ENCODE results near the gene PCGF2. TPM values are rescaled to one million over a fixed set of nuclear protein-coding genes. Genes with fewer than 3 reads are reported as not detected.
A peak's percentile ranks its signal among the peaks of the same experiment; 100 is the strongest.

The PCGF2 gene
- total RNA-seq, 1 donor from 2014 or later = 74.6 TPM

- Mint-ChIP-seq H3K4me1 (ENCODE audit: unreplicated experiment) (peaks cover 46% of the 10 kb centered on the region), H3K27me3 (peaks cover 13% of the 10 kb centered on the region), H3K4me3 (peak overlapping the region; percentile 89), H3K36me3 (peaks cover 4% of the 10 kb centered on the region), H3K27ac (peak overlapping the region; percentile 56), H3K9me3 (no peaks in the 10 kb centered on the region)
- DNase-seq (ENCODE audit: extremely low spot score, unreplicated experiment) = no peak
- TF ChIP-seq CTCF (conservative IDR thresholded peaks at IDR 0.05) = no peak
Measured at GRCh38 chr17:38747463-38748148, 530 bp downstream of the PCGF2 start.

GRCh38 chr17:38746849-38747462 lies 1.2 kb downstream of the PCGF2 start:
- peaks cover 9% of the 10 kb centered on the region for H3K27me3 Mint-ChIP-seq
- H3K9me3 Mint-ChIP-seq = no peaks in the 10 kb centered on the region
- DNase-seq (ENCODE audit: extremely low spot score, unreplicated experiment) = no peak
- peaks cover 49% of the 10 kb centered on the region for H3K4me1 Mint-ChIP-seq (ENCODE audit: unreplicated experiment)
- H3K36me3 Mint-ChIP-seq = no peaks in the 10 kb centered on the region
- no peak for TF ChIP-seq CTCF (conservative IDR thresholded peaks at IDR 0.05)
- peak overlapping the region; percentile 80 for H3K27ac Mint-ChIP-seq
- H3K4me3 Mint-ChIP-seq = peak overlapping the region; percentile 89

- H3K4me1 Mint-ChIP-seq (ENCODE audit: unreplicated experiment) = peaks cover 53% of the 10 kb centered on the region
- no peak for TF ChIP-seq CTCF (conservative IDR thresholded peaks at IDR 0.05)
Measured at GRCh38 chr17:38746004-38746848, 1.9 kb downstream of the PCGF2 start.

GRCh38 chr17:38745545-38745944 lies 2.6 kb downstream of the PCGF2 start:
- no peak for TF ChIP-seq CTCF (conservative IDR thresholded peaks at IDR 0.05)
- Mint-ChIP-seq H3K27me3 (no peaks in the 10 kb centered on the region), H3K4me1 (ENCODE audit: unreplicated experiment) (peaks cover 47% of the 10 kb centered on the region), H3K27ac (peak overlapping the region; percentile 80), H3K36me3 (no peaks in the 10 kb centered on the region), H3K9me3 (no peaks in the 10 kb centered on the region), H3K4me3 (peak overlapping the region; percentile 89)
- DNase-seq (ENCODE audit: extremely low spot score, unreplicated experiment) = no peak

More at GRCh38 chr17:38746004-38746848, 1.9 kb downstream of the PCGF2 start:
- DNase-seq (ENCODE audit: extremely low spot score, unreplicated experiment) = no peak
- H3K27ac Mint-ChIP-seq = peak overlapping the region; percentile 80
- peak overlapping the region; percentile 89 for H3K4me3 Mint-ChIP-seq
- H3K36me3 Mint-ChIP-seq = no peaks in the 10 kb centered on the region
- peaks cover 5% of the 10 kb centered on the region for H3K27me3 Mint-ChIP-seq
- H3K9me3 Mint-ChIP-seq = no peaks in the 10 kb centered on the region

- no peak for DNase-seq (ENCODE audit: extremely low spot score, unreplicated experiment)
- Mint-ChIP-seq H3K36me3 (no peaks in the 10 kb centered on the region), H3K9me3 (no peaks in the 10 kb centered on the region), H3K4me3 (peak overlapping the region; percentile 62), H3K27me3 (no peaks in the 10 kb centered on the region), H3K4me1 (ENCODE audit: unreplicated experiment) (peaks cover 47% of the 10 kb centered on the region), H3K27ac (peak overlapping the region; percentile 56)
- no peak for TF ChIP-seq CTCF (conservative IDR thresholded peaks at IDR 0.05)
Measured at GRCh38 chr17:38743556-38744171, 4.5 kb downstream of the PCGF2 start.
